WTC11 (cell line): Measurements from ENCODE around the gene GALNT18. TPM values are rescaled to one million over a fixed set of nuclear protein-coding genes. Genes with fewer than 3 reads are reported as not detected.
A peak's percentile ranks its signal among the peaks of the same experiment; 100 is the strongest.

Experiments used
- ATAC-seq: fragments of 200-7000 bp; cut with Tn5 transposase; 2 replicates; pipeline ENCODE4 v1.10.0; 2021; ENCODE audit warnings: mild to moderate bottlenecking, moderate library complexity
- CTCF ChIA-PET: fragments of 300-600 bp; sonication (Branson Sonifier 250); formaldehyde crosslinking; loops from one replicate; lab custom pipeline; 2021; ENCODE audit warnings: antibody characterized with exemption; lab: Charles Lee
- POLR2A ChIA-PET: fragments of 350-600 bp; sonication (Branson Sonifier 250); formaldehyde crosslinking; loops from one replicate; lab custom pipeline; 2021; ENCODE audit warnings: antibody characterized with exemption; lab: Charles Lee
- DNase-seq: peaks from one replicate; pipeline ENCODE4 v3.0.0; 2021; ENCODE audit warnings: low spot score
- H3K27ac Mint-ChIP-seq: 2 replicates; pipeline ENCODE4 v1.8.0; 2021; ENCODE audit warnings: mixed read lengths
- H3K27me3 Mint-ChIP-seq: 2 replicates; pipeline ENCODE4 v1.8.0; 2021; ENCODE audit warnings: low read depth, mild to moderate bottlenecking, moderate library complexity, mixed read lengths
- H3K36me3 Mint-ChIP-seq: 2 replicates; pipeline ENCODE4 v1.8.0; 2021; ENCODE audit warnings: mixed read lengths
- H3K4me1 Mint-ChIP-seq: 2 replicates; pipeline ENCODE4 v1.8.0; 2022; ENCODE audit warnings: mixed read lengths
- H3K4me3 Mint-ChIP-seq: 2 replicates; pipeline ENCODE4 v1.8.0; 2021; ENCODE audit warnings: mild to moderate bottlenecking, moderate library complexity, mixed read lengths
- H3K9me3 Mint-ChIP-seq: 2 replicates; pipeline ENCODE4 v1.8.0; 2021; ENCODE audit warnings: mixed read lengths
- EMX1 ChIP-seq: fragments of 250-450 bp; sonication (Bioruptor Pico); IDR thresholded peaks from 2 replicates; pipeline ENCODE4 v1.8.0; 2021; ENCODE audit warnings: mild to moderate bottlenecking
- NR1H2 ChIP-seq: sonication (generic); formaldehyde crosslinking; IDR thresholded peaks from 2 replicates; pipeline ENCODE4 v1.9.0; 2021; ENCODE audit warnings: mild to moderate bottlenecking, moderate library complexity, missing genetic modification reagents
- NR2C2 ChIP-seq: sonication (generic); formaldehyde crosslinking; IDR thresholded peaks from 2 replicates; pipeline ENCODE4 v1.8.0; 2022; ENCODE audit warnings: mild to moderate bottlenecking, missing genetic modification reagents
- NR3C1 ChIP-seq: sonication (generic); formaldehyde crosslinking; conservative IDR thresholded peaks from 2 replicates; pipeline ENCODE4 v1.8.1; 2023; ENCODE audit warnings: low read depth, mild to moderate bottlenecking, missing genetic modification reagents
- RELA ChIP-seq: sonication (generic); formaldehyde crosslinking; IDR thresholded peaks from 2 replicates; pipeline ENCODE4 v1.8.1; 2022; ENCODE audit warnings: missing genetic modification reagents, mild to moderate bottlenecking, borderline replicate concordance
- TCF7 ChIP-seq: sonication (generic); formaldehyde crosslinking; IDR thresholded peaks from 2 replicates; pipeline ENCODE4 v1.8.0; 2022; ENCODE audit warnings: mild to moderate bottlenecking, low read depth, missing genetic modification reagents, moderate library complexity
- ZBTB21 ChIP-seq: sonication (generic); formaldehyde crosslinking; IDR thresholded peaks from 2 replicates; pipeline ENCODE4 v1.8.1; 2023; ENCODE audit warnings: mild to moderate bottlenecking, missing genetic modification reagents, borderline replicate concordance
- ZNF138 ChIP-seq: sonication (generic); formaldehyde crosslinking; conservative IDR thresholded peaks from 2 replicates; pipeline ENCODE4 v1.8.1; 2022; ENCODE audit warnings: mild to moderate bottlenecking, moderate library complexity, missing genetic modification reagents
- ZNF219 ChIP-seq: sonication (generic); formaldehyde crosslinking; IDR thresholded peaks from 2 replicates; pipeline ENCODE4 v1.8.0; 2023; ENCODE audit warnings: missing genetic modification reagents, mild to moderate bottlenecking, borderline replicate concordance
- ZNF396 ChIP-seq: fragments of 250-450 bp; sonication (Bioruptor Pico); IDR thresholded peaks from 2 replicates; pipeline ENCODE4 v1.8.0; 2021; ENCODE audit warnings: mild to moderate bottlenecking, moderate library complexity, borderline replicate concordance
- ZNF671 ChIP-seq: fragments of 250-450 bp; sonication (Bioruptor Pico); IDR thresholded peaks from 2 replicates; pipeline ENCODE4 v1.8.0; 2021; ENCODE audit warnings: mild to moderate bottlenecking
- total RNA-seq: library from RNA; stranded (reverse); gene quantifications from 3 replicates; pipeline ENCODE4 v1.2.3, GENCODE V29; 2021
- TF ChIP-seq, protein P1 (sequence below): sonication (generic); formaldehyde crosslinking; IDR thresholded peaks from 2 replicates; pipeline ENCODE4 v1.8.0; 2022; ENCODE audit warnings: mild to moderate bottlenecking, missing genetic modification reagents
- TF ChIP-seq, protein P2 (sequence below): sonication (generic); formaldehyde crosslinking; IDR thresholded peaks from 2 replicates; pipeline ENCODE4 v1.8.1; 2023; ENCODE audit warnings: mild to moderate bottlenecking, missing genetic modification reagents, moderate library complexity
- TF ChIP-seq, protein P3 (sequence below): sonication (generic); formaldehyde crosslinking; IDR thresholded peaks from 2 replicates; pipeline ENCODE4 v1.8.0; 2022; ENCODE audit warnings: mild to moderate bottlenecking, missing genetic modification reagents
- TF ChIP-seq, protein P4 (sequence below): sonication (generic); formaldehyde crosslinking; IDR thresholded peaks from 2 replicates; pipeline ENCODE4 v1.8.0; 2023; ENCODE audit warnings: missing genetic modification reagents, mild to moderate bottlenecking, borderline replicate concordance
- TF ChIP-seq, protein P5 (sequence below): sonication (generic); formaldehyde crosslinking; IDR thresholded peaks from 2 replicates; pipeline ENCODE4 v1.8.1; 2023; ENCODE audit warnings: mild to moderate bottlenecking, missing genetic modification reagents
- TF ChIP-seq, protein P6 (sequence below): fragments of 250-450 bp; sonication (Bioruptor Pico); IDR thresholded peaks from 2 replicates; pipeline ENCODE4 v1.9.0; 2021; ENCODE audit warnings: mild to moderate bottlenecking
- TF ChIP-seq, protein P7 (sequence below): sonication (generic); formaldehyde crosslinking; IDR thresholded peaks from 2 replicates; pipeline ENCODE4 v1.8.1; 2023; ENCODE audit warnings: mild to moderate bottlenecking, missing genetic modification reagents, moderate library complexity
- TF ChIP-seq, protein P8 (sequence below): sonication (generic); formaldehyde crosslinking; IDR thresholded peaks from 2 replicates; pipeline ENCODE4 v1.8.1; 2022; ENCODE audit warnings: mild to moderate bottlenecking, moderate library complexity, missing genetic modification reagents
- TF ChIP-seq, protein P9 (sequence below): fragments of 250-450 bp; sonication (Bioruptor Pico); IDR thresholded peaks from 2 replicates; pipeline ENCODE4 v1.8.0; 2021; ENCODE audit warnings: mild to moderate bottlenecking

The GALNT18 gene
- total RNA-seq, 1 experiment from 2014 or later, result 5.0 TPM

DNA sequence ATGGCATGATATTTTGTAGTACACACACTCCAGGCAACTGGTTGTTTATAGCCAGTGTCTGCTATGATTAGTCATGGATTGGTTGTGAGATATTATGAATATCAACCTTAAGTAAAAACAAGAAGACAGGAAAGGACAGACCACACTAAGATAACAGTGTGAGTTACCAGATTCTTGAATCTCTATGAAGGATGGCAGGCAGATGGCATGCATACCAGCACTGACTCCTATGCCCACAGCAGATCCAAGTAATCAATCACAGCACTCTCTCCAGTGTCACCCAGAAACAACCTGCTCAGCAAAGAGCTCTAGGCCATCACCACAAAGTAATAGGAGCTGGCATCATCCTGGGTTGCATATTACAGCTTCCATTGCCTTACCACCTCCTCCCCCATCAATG lies 116.6 kb downstream of the GALNT18 start (continued):
- TF ChIP-seq ZBTB21 (CRISPR knock-in tag), result no peak
- no peak for TF ChIP-seq ZNF138
- no peak for TF ChIP-seq NR2C2
- TF ChIP-seq, protein P1, sequence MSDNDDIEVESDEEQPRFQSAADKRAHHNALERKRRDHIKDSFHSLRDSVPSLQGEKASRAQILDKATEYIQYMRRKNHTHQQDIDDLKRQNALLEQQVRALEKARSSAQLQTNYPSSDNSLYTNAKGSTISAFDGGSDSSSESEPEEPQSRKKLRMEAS (CRISPR knock-in tag), result no peak
- TF ChIP-seq, protein P2, sequence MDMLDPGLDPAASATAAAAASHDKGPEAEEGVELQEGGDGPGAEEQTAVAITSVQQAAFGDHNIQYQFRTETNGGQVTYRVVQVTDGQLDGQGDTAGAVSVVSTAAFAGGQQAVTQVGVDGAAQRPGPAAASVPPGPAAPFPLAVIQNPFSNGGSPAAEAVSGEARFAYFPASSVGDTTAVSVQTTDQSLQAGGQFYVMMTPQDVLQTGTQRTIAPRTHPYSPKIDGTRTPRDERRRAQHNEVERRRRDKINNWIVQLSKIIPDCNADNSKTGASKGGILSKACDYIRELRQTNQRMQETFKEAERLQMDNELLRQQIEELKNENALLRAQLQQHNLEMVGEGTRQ (CRISPR knock-in tag), result no peak
- TF ChIP-seq, protein P3, sequence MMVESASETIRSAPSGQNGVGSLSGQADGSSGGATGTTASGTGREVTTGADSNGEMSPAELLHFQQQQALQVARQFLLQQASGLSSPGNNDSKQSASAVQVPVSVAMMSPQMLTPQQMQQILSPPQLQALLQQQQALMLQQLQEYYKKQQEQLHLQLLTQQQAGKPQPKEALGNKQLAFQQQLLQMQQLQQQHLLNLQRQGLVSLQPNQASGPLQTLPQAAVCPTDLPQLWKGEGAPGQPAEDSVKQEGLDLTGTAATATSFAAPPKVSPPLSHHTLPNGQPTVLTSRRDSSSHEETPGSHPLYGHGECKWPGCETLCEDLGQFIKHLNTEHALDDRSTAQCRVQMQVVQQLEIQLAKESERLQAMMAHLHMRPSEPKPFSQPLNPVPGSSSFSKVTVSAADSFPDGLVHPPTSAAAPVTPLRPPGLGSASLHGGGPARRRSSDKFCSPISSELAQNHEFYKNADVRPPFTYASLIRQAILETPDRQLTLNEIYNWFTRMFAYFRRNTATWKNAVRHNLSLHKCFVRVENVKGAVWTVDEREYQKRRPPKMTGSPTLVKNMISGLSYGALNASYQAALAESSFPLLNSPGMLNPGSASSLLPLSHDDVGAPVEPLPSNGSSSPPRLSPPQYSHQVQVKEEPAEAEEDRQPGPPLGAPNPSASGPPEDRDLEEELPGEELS (CRISPR knock-in tag), result no peak
- TF ChIP-seq NR1H2, result no peak
- TF ChIP-seq, protein P4, sequence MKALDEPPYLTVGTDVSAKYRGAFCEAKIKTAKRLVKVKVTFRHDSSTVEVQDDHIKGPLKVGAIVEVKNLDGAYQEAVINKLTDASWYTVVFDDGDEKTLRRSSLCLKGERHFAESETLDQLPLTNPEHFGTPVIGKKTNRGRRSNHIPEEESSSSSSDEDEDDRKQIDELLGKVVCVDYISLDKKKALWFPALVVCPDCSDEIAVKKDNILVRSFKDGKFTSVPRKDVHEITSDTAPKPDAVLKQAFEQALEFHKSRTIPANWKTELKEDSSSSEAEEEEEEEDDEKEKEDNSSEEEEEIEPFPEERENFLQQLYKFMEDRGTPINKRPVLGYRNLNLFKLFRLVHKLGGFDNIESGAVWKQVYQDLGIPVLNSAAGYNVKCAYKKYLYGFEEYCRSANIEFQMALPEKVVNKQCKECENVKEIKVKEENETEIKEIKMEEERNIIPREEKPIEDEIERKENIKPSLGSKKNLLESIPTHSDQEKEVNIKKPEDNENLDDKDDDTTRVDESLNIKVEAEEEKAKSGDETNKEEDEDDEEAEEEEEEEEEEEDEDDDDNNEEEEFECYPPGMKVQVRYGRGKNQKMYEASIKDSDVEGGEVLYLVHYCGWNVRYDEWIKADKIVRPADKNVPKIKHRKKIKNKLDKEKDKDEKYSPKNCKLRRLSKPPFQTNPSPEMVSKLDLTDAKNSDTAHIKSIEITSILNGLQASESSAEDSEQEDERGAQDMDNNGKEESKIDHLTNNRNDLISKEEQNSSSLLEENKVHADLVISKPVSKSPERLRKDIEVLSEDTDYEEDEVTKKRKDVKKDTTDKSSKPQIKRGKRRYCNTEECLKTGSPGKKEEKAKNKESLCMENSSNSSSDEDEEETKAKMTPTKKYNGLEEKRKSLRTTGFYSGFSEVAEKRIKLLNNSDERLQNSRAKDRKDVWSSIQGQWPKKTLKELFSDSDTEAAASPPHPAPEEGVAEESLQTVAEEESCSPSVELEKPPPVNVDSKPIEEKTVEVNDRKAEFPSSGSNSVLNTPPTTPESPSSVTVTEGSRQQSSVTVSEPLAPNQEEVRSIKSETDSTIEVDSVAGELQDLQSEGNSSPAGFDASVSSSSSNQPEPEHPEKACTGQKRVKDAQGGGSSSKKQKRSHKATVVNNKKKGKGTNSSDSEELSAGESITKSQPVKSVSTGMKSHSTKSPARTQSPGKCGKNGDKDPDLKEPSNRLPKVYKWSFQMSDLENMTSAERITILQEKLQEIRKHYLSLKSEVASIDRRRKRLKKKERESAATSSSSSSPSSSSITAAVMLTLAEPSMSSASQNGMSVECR (CRISPR knock-in tag), result no peak
- TF ChIP-seq TCF7, result no peak

DNA sequence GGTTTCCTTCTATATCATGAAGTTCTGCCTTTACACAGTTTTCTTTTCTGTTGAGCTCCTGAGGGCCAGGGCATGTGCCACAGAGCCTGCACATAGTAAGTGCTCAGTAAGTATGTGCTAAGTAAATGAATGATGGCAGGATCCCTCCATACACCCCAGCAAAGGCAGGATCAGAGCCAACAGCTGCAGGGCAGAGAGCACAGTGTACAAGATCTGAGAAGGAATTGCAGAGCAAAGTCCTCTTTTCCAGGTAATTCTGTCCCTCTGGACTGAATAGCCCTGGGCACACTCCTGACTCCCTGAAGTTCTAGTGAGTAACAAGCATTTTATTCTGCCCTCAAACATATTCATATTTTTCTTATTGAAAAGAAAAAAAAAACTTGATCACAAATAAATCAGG lies 117.7 kb downstream of the GALNT18 start:
- TF ChIP-seq ZNF671 (CRISPR knock-in tag) (no peak), EMX1 (CRISPR knock-in tag) (no peak)
- TF ChIP-seq, protein P5, sequence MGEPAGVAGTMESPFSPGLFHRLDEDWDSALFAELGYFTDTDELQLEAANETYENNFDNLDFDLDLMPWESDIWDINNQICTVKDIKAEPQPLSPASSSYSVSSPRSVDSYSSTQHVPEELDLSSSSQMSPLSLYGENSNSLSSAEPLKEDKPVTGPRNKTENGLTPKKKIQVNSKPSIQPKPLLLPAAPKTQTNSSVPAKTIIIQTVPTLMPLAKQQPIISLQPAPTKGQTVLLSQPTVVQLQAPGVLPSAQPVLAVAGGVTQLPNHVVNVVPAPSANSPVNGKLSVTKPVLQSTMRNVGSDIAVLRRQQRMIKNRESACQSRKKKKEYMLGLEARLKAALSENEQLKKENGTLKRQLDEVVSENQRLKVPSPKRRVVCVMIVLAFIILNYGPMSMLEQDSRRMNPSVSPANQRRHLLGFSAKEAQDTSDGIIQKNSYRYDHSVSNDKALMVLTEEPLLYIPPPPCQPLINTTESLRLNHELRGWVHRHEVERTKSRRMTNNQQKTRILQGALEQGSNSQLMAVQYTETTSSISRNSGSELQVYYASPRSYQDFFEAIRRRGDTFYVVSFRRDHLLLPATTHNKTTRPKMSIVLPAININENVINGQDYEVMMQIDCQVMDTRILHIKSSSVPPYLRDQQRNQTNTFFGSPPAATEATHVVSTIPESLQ (CRISPR knock-in tag), result no peak
- H3K4me3 Mint-ChIP-seq, result no peak overlapping the region
- peaks cover 34% of the 10 kb centered on the region for H3K4me1 Mint-ChIP-seq
- POLR2A ChIA-PET, result no interaction called here
- no peaks in the 10 kb centered on the region for H3K27me3 Mint-ChIP-seq
- no peaks in the 10 kb centered on the region for H3K9me3 Mint-ChIP-seq
- no peak for ATAC-seq
- DNase-seq, result no peak
- CTCF ChIA-PET, result interaction anchor here (0.8 kb wide), 1 partner anchor 283 kb away, joined by 3 read pairs; no protein-coding TSS in a partner anchor
- H3K27ac Mint-ChIP-seq, result no peak overlapping the region
- H3K36me3 Mint-ChIP-seq, result no peaks in the 10 kb centered on the region

DNA sequence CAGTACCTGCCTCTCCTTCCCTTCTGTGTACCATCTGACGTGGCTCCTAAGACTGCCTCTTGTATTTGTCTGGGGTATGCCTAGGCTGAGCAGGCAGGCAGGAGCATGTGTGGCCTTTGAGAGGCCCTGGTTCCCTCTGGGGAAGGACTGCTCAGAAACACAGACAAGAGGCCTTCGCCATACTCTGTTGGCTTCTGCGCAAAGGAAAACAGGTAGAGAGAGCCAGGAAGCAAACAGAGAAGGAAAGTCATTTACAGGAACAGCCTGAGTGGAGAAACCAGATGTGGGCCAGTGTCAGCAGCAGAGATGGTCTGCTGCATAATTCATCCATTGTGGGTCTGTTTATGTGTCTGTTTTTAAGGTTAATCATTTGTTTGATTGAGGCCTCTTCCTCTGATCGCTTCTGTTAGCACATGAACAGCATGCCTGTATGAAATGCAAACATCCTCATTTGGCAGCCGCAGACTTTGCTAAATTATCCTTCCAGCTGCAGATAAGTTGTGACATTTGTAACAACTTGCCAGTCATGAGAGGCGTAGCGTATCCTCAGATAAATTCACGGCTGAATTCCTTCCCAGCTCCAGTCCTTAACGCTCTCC lies 119.4 kb downstream of the GALNT18 start:
- H3K4me3 Mint-ChIP-seq, result no peak overlapping the region
- H3K27me3 Mint-ChIP-seq, result no peaks in the 10 kb centered on the region
- peak overlapping the region; percentile 71; the same call in 1 of the 2 replicates for H3K27ac Mint-ChIP-seq
- DNase-seq (no peak), ATAC-seq (no peak)
- CTCF ChIA-PET, result no interaction called here
- H3K4me1 Mint-ChIP-seq, result peaks cover 28% of the 10 kb centered on the region
- POLR2A ChIA-PET, result no interaction called here
- H3K9me3 Mint-ChIP-seq, result no peaks in the 10 kb centered on the region
- H3K36me3 Mint-ChIP-seq, result no peaks in the 10 kb centered on the region
- no peak for TF ChIP-seq NR3C1
- TF ChIP-seq, protein P6, sequence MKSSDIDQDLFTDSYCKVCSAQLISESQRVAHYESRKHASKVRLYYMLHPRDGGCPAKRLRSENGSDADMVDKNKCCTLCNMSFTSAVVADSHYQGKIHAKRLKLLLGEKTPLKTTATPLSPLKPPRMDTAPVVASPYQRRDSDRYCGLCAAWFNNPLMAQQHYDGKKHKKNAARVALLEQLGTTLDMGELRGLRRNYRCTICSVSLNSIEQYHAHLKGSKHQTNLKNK (CRISPR knock-in tag), result no peak
- no peak for TF ChIP-seq ZNF396 (CRISPR knock-in tag)
- no peak for TF ChIP-seq RELA
- TF ChIP-seq, protein P7, sequence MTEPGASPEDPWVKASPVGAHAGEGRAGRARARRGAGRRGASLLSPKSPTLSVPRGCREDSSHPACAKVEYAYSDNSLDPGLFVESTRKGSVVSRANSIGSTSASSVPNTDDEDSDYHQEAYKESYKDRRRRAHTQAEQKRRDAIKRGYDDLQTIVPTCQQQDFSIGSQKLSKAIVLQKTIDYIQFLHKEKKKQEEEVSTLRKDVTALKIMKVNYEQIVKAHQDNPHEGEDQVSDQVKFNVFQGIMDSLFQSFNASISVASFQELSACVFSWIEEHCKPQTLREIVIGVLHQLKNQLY (CRISPR knock-in tag), result no peak
- no peak for TF ChIP-seq ZNF219
- TF ChIP-seq, protein P8, sequence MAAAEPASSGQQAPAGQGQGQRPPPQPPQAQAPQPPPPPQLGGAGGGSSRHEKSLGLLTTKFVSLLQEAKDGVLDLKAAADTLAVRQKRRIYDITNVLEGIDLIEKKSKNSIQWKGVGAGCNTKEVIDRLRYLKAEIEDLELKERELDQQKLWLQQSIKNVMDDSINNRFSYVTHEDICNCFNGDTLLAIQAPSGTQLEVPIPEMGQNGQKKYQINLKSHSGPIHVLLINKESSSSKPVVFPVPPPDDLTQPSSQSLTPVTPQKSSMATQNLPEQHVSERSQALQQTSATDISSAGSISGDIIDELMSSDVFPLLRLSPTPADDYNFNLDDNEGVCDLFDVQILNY (CRISPR knock-in tag), result no peak
- TF ChIP-seq, protein P9, sequence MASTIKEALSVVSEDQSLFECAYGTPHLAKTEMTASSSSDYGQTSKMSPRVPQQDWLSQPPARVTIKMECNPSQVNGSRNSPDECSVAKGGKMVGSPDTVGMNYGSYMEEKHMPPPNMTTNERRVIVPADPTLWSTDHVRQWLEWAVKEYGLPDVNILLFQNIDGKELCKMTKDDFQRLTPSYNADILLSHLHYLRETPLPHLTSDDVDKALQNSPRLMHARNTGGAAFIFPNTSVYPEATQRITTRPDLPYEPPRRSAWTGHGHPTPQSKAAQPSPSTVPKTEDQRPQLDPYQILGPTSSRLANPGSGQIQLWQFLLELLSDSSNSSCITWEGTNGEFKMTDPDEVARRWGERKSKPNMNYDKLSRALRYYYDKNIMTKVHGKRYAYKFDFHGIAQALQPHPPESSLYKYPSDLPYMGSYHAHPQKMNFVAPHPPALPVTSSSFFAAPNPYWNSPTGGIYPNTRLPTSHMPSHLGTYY, result no peak
- no peak for TF ChIP-seq ZNF671 (CRISPR knock-in tag)
